Endothelial cell of umbilical vein (primary cell): Measurements from ENCODE around the gene DNAJC7. TPM values are rescaled to one million over a fixed set of nuclear protein-coding genes. Genes with fewer than 3 reads are reported as not detected.

Experiments
- BruUV-seq: library from RNA; stranded (reverse); fragments of 400-500 nt; replicated peaks from 2 replicates; lab custom pipeline; 2021; lab: Mats Ljungman, UMichigan
- CTCF ChIA-PET: fragments of 300-600, 350-600 bp; sonication (Branson Sonifier 250); formaldehyde crosslinking; loops from one replicate; lab custom pipeline; 2021; ENCODE audit warnings: antibody characterized with exemption, inconsistent platforms; lab: Charles Lee
- POLR2A ChIA-PET: fragments of 300-600, 350-600 bp; sonication (Branson Sonifier 250); formaldehyde crosslinking; loops from one replicate; lab custom pipeline; 2021; ENCODE audit warnings: antibody characterized with exemption, inconsistent platforms; lab: Charles Lee
- DNase-seq: peaks from one replicate; pipeline ENCODE4 v3.0.0-alpha.2; 2011; ENCODE audit warnings: low read depth, low spot score
- FAIRE-seq: peaks from 2 replicates; lab custom pipeline; 2011; peaks lifted over from hg19 to GRCh38; lab: Jason Lieb, UNC
- H2AFZ ChIP-seq: 2 replicates; pipeline ENCODE4 v1.6.0; 2012; ENCODE audit warnings: low read depth, low read length, control low read depth, inconsistent platforms
- H3K27ac ChIP-seq: 2 replicates; pipeline ENCODE4 v1.5.1; 2011; ENCODE audit warnings: low read depth, mild to moderate bottlenecking, control low read depth, low read length, moderate library complexity; ENCODE audit not compliant: insufficient read depth
- H3K27me3 ChIP-seq, 2 experiments: 2 replicates each; pipeline versions ENCODE4 v1.6.0 to v1.6.1; 2011; ENCODE audit warnings: low read length in 2 of 2, mixed read lengths in 1 of 2; ENCODE audit not compliant: control insufficient read depth in 2 of 2, insufficient read depth in 2 of 2
- H3K36me3 ChIP-seq, 2 experiments: 2 replicates in 1 of 2; 3 replicates in 1 of 2; pipeline ENCODE4 v1.5.1; 2011; ENCODE audit warnings: low read length in 2 of 2, mild to moderate bottlenecking in 1 of 2, moderate library complexity in 1 of 2; ENCODE audit not compliant: control insufficient read depth in 2 of 2, insufficient read depth in 2 of 2; ENCODE audit errors: extremely low read depth in 1 of 2
- H3K4me1 ChIP-seq: 3 replicates; pipeline ENCODE4 v1.5.1; 2011; ENCODE audit warnings: mild to moderate bottlenecking, low read length; ENCODE audit not compliant: control insufficient read depth, insufficient read depth; ENCODE audit errors: extremely low read depth
- H3K4me2 ChIP-seq: 2 replicates; pipeline ENCODE4 v1.6.1; 2011; ENCODE audit warnings: low read length, control low read depth, mixed read lengths; ENCODE audit not compliant: insufficient read depth
- H3K4me3 ChIP-seq, 3 experiments: fragments of 200-600 bp in 1 of 3; sonication (generic), shearing (Covaris generic) in 1 of 3; replicated peaks in 1 of 3; 2 replicates each; pipeline ENCODE4 v1.5.1; 2011 to 2016; ENCODE audit warnings: control low read depth in 3 of 3, low read length in 3 of 3, mild to moderate bottlenecking in 2 of 3, inconsistent platforms in 1 of 3, low read depth in 1 of 3, moderate library complexity in 1 of 3; ENCODE audit not compliant: insufficient read depth in 1 of 3
- H3K79me2 ChIP-seq: 2 replicates; pipeline ENCODE4 v1.6.0; 2012; ENCODE audit warnings: low read length, inconsistent platforms; ENCODE audit not compliant: control insufficient read depth, insufficient read depth
- H3K9ac ChIP-seq: replicated peaks from 2 replicates; pipeline ENCODE3; 2011; ENCODE audit warnings: low read length, control low read depth; ENCODE audit not compliant: insufficient read depth; ENCODE audit errors: extremely low read depth
- H3K9me1 ChIP-seq: replicated peaks from 3 replicates; pipeline ENCODE4 v1.6.0; 2011; ENCODE audit warnings: mild to moderate bottlenecking, low read length; ENCODE audit not compliant: control insufficient read depth, insufficient read depth; ENCODE audit errors: extremely low read depth
- H3K9me3 ChIP-seq: replicated peaks from 2 replicates; pipeline ENCODE4 v1.5.1; 2012; ENCODE audit warnings: low read length, inconsistent platforms; ENCODE audit not compliant: control insufficient read depth, insufficient read depth
- H4K20me1 ChIP-seq: replicated peaks from 2 replicates; pipeline ENCODE3; 2011; ENCODE audit warnings: mild to moderate bottlenecking, low read length; ENCODE audit not compliant: control insufficient read depth, insufficient read depth; ENCODE audit errors: extremely low read depth
- CTCF ChIP-seq, 2 donors: IDR thresholded peaks; 1 replicate in 1 of 2; 2 replicates in 1 of 2; pipeline ENCODE4 v1.5.1; 2011; ENCODE audit warnings: low read length in 2 of 2, mild to moderate bottlenecking in 2 of 2, moderate library complexity in 2 of 2, control low read depth in 1 of 2, inconsistent platforms in 1 of 2, low read depth in 1 of 2; ENCODE audit not compliant: insufficient read depth in 1 of 2; ENCODE audit errors: extremely low read depth in 1 of 2
- EZH2 ChIP-seq: IDR thresholded peaks from 2 replicates; pipeline ENCODE4 v1.6.1; 2012; ENCODE audit warnings: borderline replicate concordance, low read depth, mild to moderate bottlenecking, moderate library complexity, low read length, inconsistent platforms; ENCODE audit not compliant: severe bottlenecking
- FOS ChIP-seq: IDR thresholded peaks from 2 replicates; pipeline ENCODE4 v1.6.1; 2011; ENCODE audit warnings: mild to moderate bottlenecking, low read length, moderate library complexity, borderline replicate concordance; ENCODE audit not compliant: insufficient read depth
- GATA2 ChIP-seq: IDR thresholded peaks from 2 replicates; pipeline ENCODE4 v1.7.0; 2011; ENCODE audit warnings: low read depth, mild to moderate bottlenecking, moderate library complexity, mixed read lengths, low read length; ENCODE audit not compliant: insufficient read length, insufficient read depth
- JUN ChIP-seq: IDR thresholded peaks from 2 replicates; pipeline ENCODE4 v1.6.1; 2011; ENCODE audit warnings: borderline replicate concordance, low read depth; ENCODE audit not compliant: insufficient read length, insufficient read depth
- MAX ChIP-seq: IDR thresholded peaks from 2 replicates; pipeline ENCODE4 v1.6.1; 2011; ENCODE audit not compliant: insufficient read depth, insufficient read length
- MYC ChIP-seq: IDR thresholded peaks from one replicate; pipeline ENCODE4 v1.6.1; 2011; ENCODE audit warnings: mild to moderate bottlenecking, low read depth, low read length
- POLR2A ChIP-seq: IDR thresholded peaks from 2 replicates; pipeline ENCODE4 v1.6.1; 2012; ENCODE audit warnings: low read depth, mild to moderate bottlenecking, control low read depth, low read length
- POLR2AphosphoS5 ChIP-seq: IDR thresholded peaks from 2 replicates; pipeline ENCODE4 v1.6.1; 2012; ENCODE audit warnings: low read depth, mild to moderate bottlenecking, control low read depth, low read length, moderate library complexity; ENCODE audit not compliant: insufficient read depth
- dilution Hi-C: fragments of 300-500 bp; cut with MboI; formaldehyde crosslinking; loops from one replicate; pipeline ENCODE4 v1.15.0; 2019; ENCODE audit warnings: low sequenced_read_pairs; ENCODE audit not compliant: extremely low pct_ligation_motif_present
- intact Hi-C: fragments of 100-400 bp; cut with micrococcal nuclease; formaldehyde crosslinking; loops from one replicate; pipeline ENCODE4 v1.10.0; 2022
- polyA plus RNA-seq, 4 experiments: library from polyadenylated mRNA; depleted of rRNA in 3 of 4; stranded (reverse) in 3 of 4; unstranded in 1 of 4; fragments of >200 nt; gene quantifications; 2 replicates each; pipeline versions ENCODE4 v1.2.1 to v1.2.3, GENCODE V29; 2011 to 2012; ENCODE audit warnings: missing spikeins in 1 of 4
- total RNA-seq: library from RNA; stranded (reverse); gene quantifications from 2 replicates; pipeline ENCODE4 v1.2.3, GENCODE V29; 2021

The DNAJC7 gene
- total and polyA plus RNA-seq, 2 donors (not counting 3 experiments of a cell fraction or from before 2014, with no cell fraction given), result 19.8 to 111 TPM

GRCh38 chr17:42001729-42002128 is 15.5 kb downstream of the DNAJC7 start:
- Histone ChIP-seq H3K27ac (no peak overlapping the region), H3K36me3 (peaks cover 15 to 31% of the 10 kb centered on the region in 2 experiments), H3K4me3 (no peak overlapping the region), H3K27me3 (no peaks in the 10 kb centered on the region), H4K20me1 (peaks cover 11% of the 10 kb centered on the region), H3K9me1 (no peaks in the 10 kb centered on the region), H3K4me1 (peaks cover 16% of the 10 kb centered on the region), H3K79me2 (peaks cover 61% of the 10 kb centered on the region), H3K4me2 (no peak overlapping the region), H3K9ac (no peak overlapping the region), H3K9me3 (no peaks in the 10 kb centered on the region), H2AFZ (no peak overlapping the region)
- TF ChIP-seq EZH2, result no peak
- TF ChIP-seq POLR2A, result no peak
- TF ChIP-seq MAX, result no peak
- no peak for TF ChIP-seq MYC
- no peak for TF ChIP-seq POLR2AphosphoS5
- TF ChIP-seq FOS, result no peak
- no peak for TF ChIP-seq GATA2
- no peak for TF ChIP-seq CTCF (IDR thresholded peaks at IDR 0.05; ENCODE audit: extremely low read depth in 1 of 2, insufficient read depth in 1 of 2, low read depth in 1 of 2, low read length in 2 of 2)
- TF ChIP-seq JUN, result no peak
- ChIA-PET POLR2A (no interaction called here), CTCF (interaction anchor here (1.5 kb wide), 1 partner anchor 100 kb away, joined by 7 read pairs; no protein-coding TSS in a partner anchor)
- intact Hi-C loops, result no loop called here
- BruUV-seq, result no TSS peak
- dilution Hi-C loops, result no loop called here
- FAIRE-seq (no peak), DNase-seq (no peak)
